Endothelial cell of umbilical vein (primary cell): ENCODE data around the gene AFF4. TPM values are rescaled to one million over a fixed set of nuclear protein-coding genes. Genes with fewer than 3 reads are reported as not detected.

Experiments
- BruUV-seq: library from RNA; stranded (reverse); fragments of 400-500 nt; replicated peaks from 2 replicates; lab custom pipeline; 2021; lab: Mats Ljungman, UMichigan
- CTCF ChIA-PET: fragments of 300-600, 350-600 bp; sonication (Branson Sonifier 250); formaldehyde crosslinking; loops from one replicate; lab custom pipeline; 2021; ENCODE audit warnings: antibody characterized with exemption, inconsistent platforms; lab: Charles Lee
- POLR2A ChIA-PET: fragments of 300-600, 350-600 bp; sonication (Branson Sonifier 250); formaldehyde crosslinking; loops from one replicate; lab custom pipeline; 2021; ENCODE audit warnings: antibody characterized with exemption, inconsistent platforms; lab: Charles Lee
- DNase-seq: peaks from one replicate; pipeline ENCODE4 v3.0.0-alpha.2; 2011; ENCODE audit warnings: low read depth, low spot score
- FAIRE-seq: peaks from 2 replicates; lab custom pipeline; 2011; peaks lifted over from hg19 to GRCh38; lab: Jason Lieb, UNC
- H2AFZ ChIP-seq: 2 replicates; pipeline ENCODE4 v1.6.0; 2012; ENCODE audit warnings: low read depth, low read length, control low read depth, inconsistent platforms
- H3K27ac ChIP-seq: 2 replicates; pipeline ENCODE4 v1.5.1; 2011; ENCODE audit warnings: low read depth, mild to moderate bottlenecking, control low read depth, low read length, moderate library complexity; ENCODE audit not compliant: insufficient read depth
- H3K27me3 ChIP-seq, 2 experiments: 2 replicates each; pipeline versions ENCODE4 v1.6.0 to v1.6.1; 2011; ENCODE audit warnings: low read length in 2 of 2, mixed read lengths in 1 of 2; ENCODE audit not compliant: control insufficient read depth in 2 of 2, insufficient read depth in 2 of 2
- H3K36me3 ChIP-seq, 2 experiments: 2 replicates in 1 of 2; 3 replicates in 1 of 2; pipeline ENCODE4 v1.5.1; 2011; ENCODE audit warnings: low read length in 2 of 2, mild to moderate bottlenecking in 1 of 2, moderate library complexity in 1 of 2; ENCODE audit not compliant: control insufficient read depth in 2 of 2, insufficient read depth in 2 of 2; ENCODE audit errors: extremely low read depth in 1 of 2
- H3K4me1 ChIP-seq: 3 replicates; pipeline ENCODE4 v1.5.1; 2011; ENCODE audit warnings: mild to moderate bottlenecking, low read length; ENCODE audit not compliant: control insufficient read depth, insufficient read depth; ENCODE audit errors: extremely low read depth
- H3K4me2 ChIP-seq: 2 replicates; pipeline ENCODE4 v1.6.1; 2011; ENCODE audit warnings: low read length, control low read depth, mixed read lengths; ENCODE audit not compliant: insufficient read depth
- H3K4me3 ChIP-seq, 3 experiments: fragments of 200-600 bp in 1 of 3; sonication (generic), shearing (Covaris generic) in 1 of 3; replicated peaks in 1 of 3; 2 replicates each; pipeline ENCODE4 v1.5.1; 2011 to 2016; ENCODE audit warnings: control low read depth in 3 of 3, low read length in 3 of 3, mild to moderate bottlenecking in 2 of 3, inconsistent platforms in 1 of 3, low read depth in 1 of 3, moderate library complexity in 1 of 3; ENCODE audit not compliant: insufficient read depth in 1 of 3
- H3K79me2 ChIP-seq: 2 replicates; pipeline ENCODE4 v1.6.0; 2012; ENCODE audit warnings: low read length, inconsistent platforms; ENCODE audit not compliant: control insufficient read depth, insufficient read depth
- H3K9ac ChIP-seq: replicated peaks from 2 replicates; pipeline ENCODE3; 2011; ENCODE audit warnings: low read length, control low read depth; ENCODE audit not compliant: insufficient read depth; ENCODE audit errors: extremely low read depth
- H3K9me1 ChIP-seq: replicated peaks from 3 replicates; pipeline ENCODE4 v1.6.0; 2011; ENCODE audit warnings: mild to moderate bottlenecking, low read length; ENCODE audit not compliant: control insufficient read depth, insufficient read depth; ENCODE audit errors: extremely low read depth
- H3K9me3 ChIP-seq: replicated peaks from 2 replicates; pipeline ENCODE4 v1.5.1; 2012; ENCODE audit warnings: low read length, inconsistent platforms; ENCODE audit not compliant: control insufficient read depth, insufficient read depth
- H4K20me1 ChIP-seq: replicated peaks from 2 replicates; pipeline ENCODE3; 2011; ENCODE audit warnings: mild to moderate bottlenecking, low read length; ENCODE audit not compliant: control insufficient read depth, insufficient read depth; ENCODE audit errors: extremely low read depth
- CTCF ChIP-seq, 2 donors: IDR thresholded peaks; 1 replicate in 1 of 2; 2 replicates in 1 of 2; pipeline ENCODE4 v1.5.1; 2011; ENCODE audit warnings: low read length in 2 of 2, mild to moderate bottlenecking in 2 of 2, moderate library complexity in 2 of 2, control low read depth in 1 of 2, inconsistent platforms in 1 of 2, low read depth in 1 of 2; ENCODE audit not compliant: insufficient read depth in 1 of 2; ENCODE audit errors: extremely low read depth in 1 of 2
- EZH2 ChIP-seq: IDR thresholded peaks from 2 replicates; pipeline ENCODE4 v1.6.1; 2012; ENCODE audit warnings: borderline replicate concordance, low read depth, mild to moderate bottlenecking, moderate library complexity, low read length, inconsistent platforms; ENCODE audit not compliant: severe bottlenecking
- FOS ChIP-seq: IDR thresholded peaks from 2 replicates; pipeline ENCODE4 v1.6.1; 2011; ENCODE audit warnings: mild to moderate bottlenecking, low read length, moderate library complexity, borderline replicate concordance; ENCODE audit not compliant: insufficient read depth
- GATA2 ChIP-seq: IDR thresholded peaks from 2 replicates; pipeline ENCODE4 v1.7.0; 2011; ENCODE audit warnings: low read depth, mild to moderate bottlenecking, moderate library complexity, mixed read lengths, low read length; ENCODE audit not compliant: insufficient read length, insufficient read depth
- JUN ChIP-seq: IDR thresholded peaks from 2 replicates; pipeline ENCODE4 v1.6.1; 2011; ENCODE audit warnings: borderline replicate concordance, low read depth; ENCODE audit not compliant: insufficient read length, insufficient read depth
- MAX ChIP-seq: IDR thresholded peaks from 2 replicates; pipeline ENCODE4 v1.6.1; 2011; ENCODE audit not compliant: insufficient read depth, insufficient read length
- MYC ChIP-seq: IDR thresholded peaks from one replicate; pipeline ENCODE4 v1.6.1; 2011; ENCODE audit warnings: mild to moderate bottlenecking, low read depth, low read length
- POLR2A ChIP-seq: IDR thresholded peaks from 2 replicates; pipeline ENCODE4 v1.6.1; 2012; ENCODE audit warnings: low read depth, mild to moderate bottlenecking, control low read depth, low read length
- POLR2AphosphoS5 ChIP-seq: IDR thresholded peaks from 2 replicates; pipeline ENCODE4 v1.6.1; 2012; ENCODE audit warnings: low read depth, mild to moderate bottlenecking, control low read depth, low read length, moderate library complexity; ENCODE audit not compliant: insufficient read depth
- dilution Hi-C: fragments of 300-500 bp; cut with MboI; formaldehyde crosslinking; loops from one replicate; pipeline ENCODE4 v1.15.0; 2019; ENCODE audit warnings: low sequenced_read_pairs; ENCODE audit not compliant: extremely low pct_ligation_motif_present
- intact Hi-C: fragments of 100-400 bp; cut with micrococcal nuclease; formaldehyde crosslinking; loops from one replicate; pipeline ENCODE4 v1.10.0; 2022
- polyA plus RNA-seq, 4 experiments: library from polyadenylated mRNA; depleted of rRNA in 3 of 4; stranded (reverse) in 3 of 4; unstranded in 1 of 4; fragments of >200 nt; gene quantifications; 2 replicates each; pipeline versions ENCODE4 v1.2.1 to v1.2.3, GENCODE V29; 2011 to 2012; ENCODE audit warnings: missing spikeins in 1 of 4
- total RNA-seq: library from RNA; stranded (reverse); gene quantifications from 2 replicates; pipeline ENCODE4 v1.2.3, GENCODE V29; 2021

Gene AFF4
- total and polyA plus RNA-seq, 2 donors (not counting 3 experiments of a cell fraction or from before 2014, with no cell fraction given): 27.0 to 88.3 TPM

- intact Hi-C loops: loop anchor here (1.0 to 5.0 kb wide), 5 partner anchors 17 to 479 kb away; partner anchors contain the start of genes KIF3A and SHROOM1
- no peaks in the 10 kb centered on the region for H3K9me1 ChIP-seq
- CTCF ChIA-PET: interaction anchor here (0.6 to 4.6 kb wide), 13 partner anchors 10 to 340 kb away, joined by 3 to 36 read pairs (median 4); partner anchors contain the start of gene SHROOM1
Observed at GRCh38 chr5:132866342-132867045, 96.9 kb downstream of the AFF4 start, which contains the start of the genes GDF9 and UQCRQ. GDF9 (minus strand) TSS chr5:132866469; CDS start chr5:132864533, 1,936 bp downstream. UQCRQ (plus strand) TSS chr5:132866642; CDS start chr5:132866882, 240 bp downstream.

More at GRCh38 chr5:132866342-132867045, 96.9 kb downstream of the AFF4 start, which contains the start of the genes GDF9 and UQCRQ:
- dilution Hi-C loops: no loop called here
- Histone ChIP-seq H3K4me2 (peak within 1 kb of the TSS; percentile 87), H3K9me3 (no peaks in the 10 kb centered on the region), H3K36me3 (no peaks in the 10 kb centered on the region), H3K79me2 (peaks cover 10% of the 10 kb centered on the region), H2AFZ (peak within 1 kb of the TSS; percentile 38), H4K20me1 (no peaks in the 10 kb centered on the region), H3K27me3 (peaks cover 0 to 6% of the 10 kb centered on the region in 2 experiments), H3K4me1 (peaks cover 12% of the 10 kb centered on the region), H3K9ac (peak within 1 kb of the TSS; percentile 82), H3K27ac (peak within 1 kb of the TSS; percentile 78), H3K4me3 (peak within 1 kb of the TSS; percentile 14 to 89 (median 76))
- no TSS peak for BruUV-seq
- POLR2A ChIA-PET: interaction anchor here (1.2 to 1.3 kb wide), 2 partner anchors 12 to 37 kb away, joined by 3 to 4 read pairs; no protein-coding TSS in a partner anchor
- DNase-seq (peak; percentile 99), FAIRE-seq (peak; percentile 99)
- peak; percentile 29 for TF ChIP-seq FOS
- no peak for TF ChIP-seq GATA2
- TF ChIP-seq POLR2A: peak; percentile 94
- TF ChIP-seq MAX: peak; percentile 61
- TF ChIP-seq POLR2AphosphoS5: peak; percentile 89
- TF ChIP-seq MYC: no peak
- TF ChIP-seq CTCF (IDR thresholded peaks at IDR 0.05; ENCODE audit: extremely low read depth in 1 of 2, insufficient read depth in 1 of 2, low read depth in 1 of 2, low read length in 2 of 2): peak in 1 of 2 donors; percentile 43
- TF ChIP-seq EZH2: no peak
- peak; percentile 40 for TF ChIP-seq JUN
